Myocyte (in vitro differentiated cells): ENCODE results near the gene ZAR1L. TPM values are rescaled to one million over a fixed set of nuclear protein-coding genes. Genes with fewer than 3 reads are reported as not detected.
"Not testable (repeated sequence)": the region's sequence is repeated elsewhere in the genome, so short reads cannot be mapped to it uniquely, and the experiment has no call there.

ENCODE experiments used
- DNase-seq: peaks from one replicate; pipeline ENCODE4 v3.0.0-alpha.2; 2012; ENCODE audit warnings: low read depth
- polyA plus RNA-seq: library from polyadenylated mRNA; unstranded; fragments of >200 nt; gene quantifications from one replicate; pipeline ENCODE4 v1.2.1, GENCODE V29; 2012; ENCODE audit warnings: missing spikeins
- total RNA-seq: library from RNA; depleted of rRNA; stranded (reverse); fragments of >200 nt; gene quantifications from 2 replicates; pipeline ENCODE4 v1.2.3, GENCODE V29; 2014

The ZAR1L gene
- not detected in 2 replicates for total RNA-seq
- polyA plus RNA-seq, result not detected

DNA sequence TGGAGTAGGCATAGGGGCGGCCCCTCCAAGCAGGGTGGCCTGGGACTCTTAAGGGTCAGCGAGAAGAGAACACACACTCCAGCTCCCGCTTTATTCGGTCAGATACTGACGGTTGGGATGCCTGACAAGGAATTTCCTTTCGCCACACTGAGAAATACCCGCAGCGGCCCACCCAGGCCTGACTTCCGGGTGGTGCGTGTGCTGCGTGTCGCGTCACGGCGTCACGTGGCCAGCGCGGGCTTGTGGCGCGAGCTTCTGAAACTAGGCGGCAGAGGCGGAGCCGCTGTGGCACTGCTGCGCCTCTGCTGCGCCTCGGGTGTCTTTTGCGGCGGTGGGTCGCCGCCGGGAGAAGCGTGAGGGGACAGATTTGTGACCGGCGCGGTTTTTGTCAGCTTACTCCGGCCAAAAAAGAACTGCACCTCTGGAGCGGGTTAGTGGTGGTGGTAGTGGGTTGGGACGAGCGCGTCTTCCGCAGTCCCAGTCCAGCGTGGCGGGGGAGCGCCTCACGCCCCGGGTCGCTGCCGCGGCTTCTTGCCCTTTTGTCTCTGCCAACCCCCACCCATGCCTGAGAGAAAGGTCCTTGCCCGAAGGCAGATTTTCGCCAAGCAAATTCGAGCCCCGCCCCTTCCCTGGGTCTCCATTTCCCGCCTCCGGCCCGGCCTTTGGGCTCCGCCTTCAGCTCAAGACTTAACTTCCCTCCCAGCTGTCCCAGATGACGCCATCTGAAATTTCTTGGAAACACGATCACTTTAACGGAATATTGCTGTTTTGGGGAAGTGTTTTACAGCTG lies at the start of gene ZAR1L, which contains the start of gene BRCA2:
TSS of gene ZAR1L (minus strand) at position 126 of the 790 bp plus-strand sequence. CDS start 3,438 bp downstream, outside the sequence.
TSS of gene BRCA2 (plus strand) at position 271 of the 790 bp plus-strand sequence. CDS start 953 bp downstream, outside the sequence.
- peak; percentile 90 for DNase-seq

- no peak for DNase-seq
Measured at GRCh38 chr13:32362574-32362973, 47.4 kb upstream of the ZAR1L start.

GRCh38 chr13:32355935-32356334 lies 40.8 kb upstream of the ZAR1L start:
- not testable (repeated sequence) for DNase-seq

GRCh38 chr13:32354040-32354439 lies 38.9 kb upstream of the ZAR1L start:
- no peak for DNase-seq

DNA sequence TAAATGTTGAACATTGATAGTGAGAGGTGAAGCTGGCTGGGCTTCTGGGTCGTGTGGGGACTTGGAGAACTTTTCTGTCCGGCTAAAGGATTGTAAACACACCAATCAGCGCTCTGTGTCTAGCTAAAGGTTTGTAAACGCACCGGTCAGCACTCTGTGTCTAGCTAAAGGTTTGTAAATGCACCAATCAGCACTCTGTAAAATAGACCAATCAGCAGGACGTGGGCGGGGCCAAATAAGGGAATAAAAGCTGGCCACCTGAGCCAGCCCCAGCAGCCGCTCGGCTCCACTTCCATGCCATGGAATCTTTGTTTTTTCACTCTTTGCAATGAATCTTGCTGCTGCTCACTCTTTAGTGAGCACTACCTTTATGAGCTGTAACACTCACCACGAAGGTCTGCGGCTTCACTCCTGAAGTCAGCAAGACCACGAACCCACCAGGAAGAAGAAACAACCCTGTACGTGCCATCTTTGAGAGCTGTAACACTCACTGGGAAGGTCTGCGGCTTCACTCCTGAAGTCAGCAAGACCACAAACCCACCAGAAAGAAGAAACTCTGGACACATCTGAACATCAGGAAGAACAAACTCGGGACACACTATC lies 35.8 kb upstream of the ZAR1L start:
- not testable (repeated sequence) for DNase-seq

DNA sequence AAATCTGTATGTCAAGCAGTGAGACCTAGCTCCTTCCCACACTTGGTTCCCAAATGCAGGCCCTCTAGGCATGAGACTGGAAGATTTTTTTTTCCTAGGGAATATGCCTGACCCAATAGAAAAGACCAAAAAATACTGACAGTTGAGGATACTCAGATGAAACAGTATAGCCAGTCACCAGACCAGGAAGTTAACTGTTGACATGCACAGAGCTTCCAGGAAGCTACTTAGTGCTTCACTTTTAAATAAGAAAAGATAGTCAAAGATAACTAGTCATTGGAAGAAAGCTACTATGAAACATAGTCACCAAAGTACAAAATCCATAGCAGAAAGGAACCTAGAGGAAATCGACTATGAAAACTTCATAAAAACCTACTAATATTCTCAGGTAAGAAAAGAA lies 32.5 kb upstream of the ZAR1L start:
- DNase-seq, result no peak

- no peak for DNase-seq
Measured at GRCh38 chr13:32340914-32341313, 25.8 kb upstream of the ZAR1L start.

GRCh38 chr13:32334671-32335070 lies 19.5 kb upstream of the ZAR1L start:
- no peak for DNase-seq

GRCh38 chr13:32330441-32330840 lies 15.3 kb upstream of the ZAR1L start:
- peak; percentile 24 for DNase-seq

DNA sequence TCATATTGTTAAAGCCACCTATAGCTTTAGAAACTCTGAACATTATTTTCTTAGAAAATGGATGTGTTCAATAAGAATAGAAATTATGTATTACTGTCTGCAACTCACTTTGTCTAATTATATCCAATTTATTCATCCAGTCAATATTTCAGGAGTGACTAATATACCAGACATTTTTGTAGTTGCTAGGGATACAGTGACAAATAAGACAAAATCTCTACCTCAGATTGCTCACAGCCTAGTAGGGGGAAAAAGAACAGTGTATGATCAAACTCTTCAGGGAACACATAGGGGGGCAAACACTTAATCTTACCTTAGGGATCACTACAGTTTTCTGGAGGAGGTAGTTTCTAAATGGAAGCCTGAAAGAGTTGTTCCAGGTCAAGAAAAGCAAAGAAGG lies 8.7 kb upstream of the ZAR1L start:
- peak; percentile 60 for DNase-seq

DNA sequence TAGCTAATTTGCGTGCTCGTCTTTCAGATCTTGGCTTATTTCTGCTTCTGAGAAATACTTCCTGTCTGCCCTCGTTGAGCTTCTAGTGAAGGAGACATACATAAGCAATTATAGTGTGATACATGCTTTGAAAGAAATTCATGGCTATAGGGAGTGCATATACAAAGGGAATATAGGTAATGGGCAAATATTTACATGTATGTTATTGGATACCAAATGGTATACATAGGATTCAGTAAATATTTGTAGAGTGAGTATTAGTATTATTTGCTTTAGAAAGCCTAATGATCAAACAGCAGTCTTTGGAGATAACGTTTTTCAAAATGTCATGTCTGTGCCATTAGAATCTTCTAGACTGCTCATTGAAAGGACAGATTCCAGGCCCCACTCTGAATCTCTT lies 5.4 kb upstream of the ZAR1L start:
- no peak for DNase-seq

DNA sequence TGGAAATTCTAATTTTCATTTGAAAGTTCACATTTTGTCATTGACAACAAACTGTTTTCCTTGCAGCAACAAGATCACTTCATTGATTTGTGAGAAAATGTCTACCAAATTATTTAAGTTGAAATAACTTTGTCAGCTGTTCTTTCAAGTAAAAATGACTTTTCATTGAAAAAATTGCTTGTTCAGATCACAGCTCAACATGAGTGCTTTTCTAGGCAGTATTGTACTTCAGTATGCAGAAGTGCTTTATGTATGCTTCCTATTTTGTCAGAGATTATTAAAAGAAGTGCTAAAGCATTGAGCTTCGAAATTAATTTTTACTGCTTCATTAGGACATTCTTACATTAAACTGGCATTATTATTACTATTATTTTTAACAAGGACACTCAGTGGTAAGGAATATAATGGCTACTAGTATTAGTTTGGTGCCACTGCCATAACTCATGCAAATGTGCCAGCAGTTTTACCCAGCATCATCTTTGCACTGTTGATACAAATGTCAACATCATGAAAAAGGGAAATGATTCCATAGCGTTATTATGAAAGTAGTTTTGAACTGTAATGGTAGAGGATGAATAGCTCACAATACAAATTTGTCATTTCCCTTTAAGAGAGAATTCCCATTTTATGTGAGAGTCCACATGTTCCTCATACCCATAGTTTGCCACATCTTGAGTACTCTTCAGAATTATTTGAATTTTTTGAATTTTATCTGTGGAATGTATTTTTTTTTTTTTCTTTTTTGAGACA lies 2.7 kb upstream of the ZAR1L start:
- no peak for DNase-seq

DNA sequence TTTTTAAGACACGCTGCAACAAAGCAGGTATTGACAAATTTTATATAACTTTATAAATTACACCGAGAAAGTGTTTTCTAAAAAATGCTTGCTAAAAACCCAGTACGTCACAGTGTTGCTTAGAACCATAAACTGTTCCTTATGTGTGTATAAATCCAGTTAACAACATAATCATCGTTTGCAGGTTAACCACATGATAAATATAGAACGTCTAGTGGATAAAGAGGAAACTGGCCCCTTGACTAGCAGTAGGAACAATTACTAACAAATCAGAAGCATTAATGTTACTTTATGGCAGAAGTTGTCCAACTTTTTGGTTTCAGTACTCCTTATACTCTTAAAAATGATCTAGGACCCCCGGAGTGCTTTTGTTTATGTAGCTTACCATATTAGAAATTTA lies 1.3 kb upstream of the ZAR1L start:
- DNase-seq, result no peak

- DNase-seq, result no peak
Measured at GRCh38 chr13:32316028-32316339, 821 bp upstream of the ZAR1L start.

DNA sequence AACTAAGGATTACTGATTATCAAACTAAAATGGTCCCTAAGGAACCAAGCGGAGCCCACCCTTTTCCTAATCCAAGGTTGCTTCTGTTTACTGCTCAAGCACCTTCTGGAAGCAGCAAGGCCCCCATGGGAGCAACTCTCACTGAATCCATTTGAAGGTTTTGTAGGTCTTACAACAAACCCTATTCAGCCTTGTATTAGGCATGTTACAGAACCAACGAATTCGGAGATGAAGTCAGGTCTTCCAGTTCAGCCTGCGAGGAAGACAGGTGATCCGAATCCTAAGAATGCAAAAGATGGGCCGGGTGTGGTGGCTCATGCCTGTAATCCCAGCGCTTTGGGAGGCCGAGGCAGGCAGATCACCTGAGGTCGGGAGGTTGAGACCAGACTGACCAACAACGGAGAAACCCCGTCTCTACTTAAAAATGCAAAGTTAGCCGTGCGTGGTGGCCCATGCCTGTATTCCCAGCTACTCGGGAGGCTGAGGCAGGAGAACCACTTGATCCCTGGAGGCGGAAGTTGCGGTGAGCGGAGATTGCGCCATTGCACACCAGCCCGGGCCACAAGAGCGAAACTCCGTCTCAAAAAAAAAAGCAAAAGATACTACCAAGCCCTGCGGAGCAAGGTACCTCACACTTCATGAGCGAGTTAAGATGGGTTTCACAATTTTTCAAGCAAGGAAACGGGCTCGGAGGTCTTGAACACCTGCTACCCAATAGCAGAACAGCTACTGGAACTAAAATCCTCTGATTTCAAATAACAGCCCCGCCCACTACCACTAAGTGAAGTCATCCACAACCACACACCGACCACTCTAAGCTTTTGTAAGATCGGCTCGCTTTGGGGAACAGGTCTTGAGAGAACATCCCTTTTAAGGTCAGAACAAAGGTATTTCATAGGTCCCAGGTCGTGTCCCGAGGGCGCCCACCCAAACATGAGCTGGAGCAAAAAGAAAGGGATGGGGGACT lies 609 bp downstream of the ZAR1L start:
- peak; percentile 57 for DNase-seq

DNA sequence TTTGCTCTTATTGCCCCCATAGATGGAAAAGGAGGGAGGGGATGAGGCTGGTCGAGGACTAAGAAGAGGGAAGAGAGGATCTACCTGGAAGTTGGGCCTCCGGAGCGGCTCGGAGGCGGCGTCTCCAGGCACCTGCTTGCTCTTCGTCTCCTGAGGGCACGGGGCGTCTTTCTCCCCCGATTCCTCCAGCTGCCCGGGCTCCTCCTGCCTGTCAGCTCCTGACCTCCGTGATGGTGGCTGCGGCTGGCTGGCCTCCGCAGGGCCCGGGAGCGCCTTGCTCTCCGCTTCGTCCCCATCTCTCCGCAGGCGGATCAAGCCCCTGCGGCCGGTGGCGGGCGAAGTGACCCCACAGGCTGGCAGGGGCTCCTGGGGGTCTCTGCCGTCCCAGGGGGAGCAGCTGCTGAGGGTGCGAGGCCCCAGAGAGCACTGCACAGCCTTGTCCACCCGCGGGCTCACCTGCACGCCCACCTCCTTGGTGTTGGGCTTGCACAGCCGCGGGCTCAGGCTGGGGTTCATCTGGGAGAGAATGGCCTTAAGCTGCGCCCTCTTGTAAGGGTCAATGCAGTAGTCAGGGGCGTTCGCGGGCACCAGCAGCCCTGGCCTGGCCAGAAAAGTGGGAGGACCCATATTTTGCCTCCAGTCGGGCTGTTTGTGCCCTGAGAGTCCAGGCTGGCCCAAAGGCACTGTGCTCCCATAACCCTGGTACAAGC lies 3.8 kb downstream of the ZAR1L start:
- DNase-seq, result no peak

DNA sequence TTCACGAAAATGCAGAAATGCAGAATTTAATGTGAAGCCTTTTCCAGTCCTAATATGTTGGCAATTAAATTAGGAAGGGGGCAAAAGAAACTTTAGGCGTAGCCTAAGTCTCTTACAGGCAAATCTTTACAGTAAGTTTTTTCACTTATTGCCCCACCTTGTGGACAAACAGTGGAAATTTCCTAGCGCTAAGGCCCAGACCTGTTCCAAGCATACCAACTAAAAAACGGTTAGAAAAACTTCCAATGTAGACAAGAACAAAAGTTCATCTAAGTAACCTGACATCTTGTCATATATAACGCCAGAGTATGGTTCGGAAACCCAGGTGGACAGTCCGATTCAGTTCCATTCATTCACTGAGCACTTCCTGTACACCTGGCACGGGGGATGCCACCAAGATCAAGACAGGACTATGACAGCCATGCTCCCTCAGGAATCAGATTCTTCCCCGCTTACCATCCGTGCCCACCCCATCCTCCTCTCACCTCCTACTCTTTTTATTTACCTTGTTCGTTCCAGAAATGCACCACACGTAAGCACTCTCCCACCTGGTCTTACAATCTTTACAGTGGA lies 4.9 kb downstream of the ZAR1L start:
- peak; percentile 68 for DNase-seq

GRCh38 chr13:32309312-32310133 lies 5.6 kb downstream of the ZAR1L start:
- peak; percentile 18 for DNase-seq

GRCh38 chr13:32305646-32306045 lies 9.5 kb downstream of the ZAR1L start:
- no peak for DNase-seq
